ENCODE measurements around the gene EXOSC5.
"Not testable (repeated sequence)": the region's sequence is repeated elsewhere in the genome, so short reads cannot be mapped to it uniquely, and the experiment has no call there.

Gene EXOSC5

DNA sequence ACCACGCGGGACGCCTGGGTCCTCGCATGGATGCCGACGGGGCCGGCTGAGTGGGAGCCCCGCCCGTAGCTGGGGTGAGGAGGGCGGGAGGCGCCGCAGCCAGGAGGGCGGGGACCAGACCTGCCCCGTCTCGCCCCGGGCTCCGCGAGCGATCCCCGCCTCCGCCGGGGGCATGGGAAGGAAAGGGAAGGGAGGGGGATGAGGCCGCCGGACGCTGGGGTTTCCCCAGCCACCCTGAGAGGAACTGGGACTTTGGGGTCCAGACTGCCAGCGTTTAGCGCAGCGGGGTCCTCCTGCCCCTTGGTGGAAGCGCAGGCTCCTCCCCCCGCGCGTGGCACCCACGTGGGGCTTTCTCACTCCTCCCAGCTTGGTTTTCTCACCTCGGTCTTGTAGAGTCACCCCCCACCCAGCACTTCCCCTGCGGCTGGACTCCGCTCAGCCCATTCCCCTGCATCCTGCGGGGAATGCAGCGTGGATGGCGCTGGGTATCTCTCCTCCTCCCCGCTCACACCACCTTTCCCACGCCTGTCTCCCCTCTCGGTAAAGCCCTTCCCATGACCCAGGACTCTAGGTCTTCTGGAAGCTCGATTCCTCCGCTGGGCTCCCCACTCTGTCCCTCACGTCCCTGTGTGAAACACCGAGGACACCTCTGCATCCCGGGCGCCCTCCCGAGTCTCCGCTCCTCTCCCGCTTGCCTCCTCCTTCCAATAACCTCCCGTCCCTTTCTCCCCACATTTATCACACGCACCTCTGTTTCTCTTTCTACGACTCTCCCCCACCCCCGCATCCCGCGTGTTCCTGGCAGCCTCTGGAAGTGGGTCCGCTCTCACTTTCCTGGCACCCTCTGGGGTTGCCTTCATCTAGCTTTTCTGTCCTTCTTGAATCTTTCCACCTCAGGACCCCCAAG lies 45.6 kb downstream of the EXOSC5 start:
- DNase-seq (ENCODE audit: low read depth in 2 of 2, low spot score in 1 of 2), result peak; percentile 56 to 68

DNA sequence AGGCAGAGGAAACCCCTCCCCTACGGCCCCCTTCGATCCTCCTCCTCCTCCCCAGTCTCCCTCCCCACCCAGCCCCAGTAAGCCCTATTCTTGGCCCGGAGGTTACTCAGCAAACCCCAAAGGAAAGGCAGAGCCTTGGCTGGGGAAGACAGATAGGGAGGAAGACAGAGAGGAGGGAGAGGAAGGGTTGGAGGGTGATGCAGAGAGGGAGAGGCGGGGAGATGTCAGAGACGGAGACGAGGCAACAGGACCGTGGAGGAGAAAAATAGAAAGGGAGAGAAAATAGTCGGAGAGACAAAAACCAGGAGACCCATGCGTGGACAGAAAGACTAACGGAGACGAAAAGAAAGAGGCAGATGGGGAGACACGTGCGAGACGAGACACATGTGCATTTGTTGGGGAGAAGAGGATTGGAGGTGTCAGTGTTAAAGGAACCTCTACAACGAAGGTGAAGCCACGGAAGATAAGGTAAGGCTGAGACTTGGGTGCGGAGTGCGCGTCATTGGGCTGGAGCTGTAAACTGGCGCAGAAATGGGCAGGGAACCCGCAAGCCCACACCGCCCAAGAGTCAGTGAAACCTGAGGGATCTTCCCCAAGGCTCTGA lies 46.3 kb downstream of the EXOSC5 start:
- no peak for DNase-seq (ENCODE audit: low read depth in 2 of 2, low spot score in 1 of 2)

DNA sequence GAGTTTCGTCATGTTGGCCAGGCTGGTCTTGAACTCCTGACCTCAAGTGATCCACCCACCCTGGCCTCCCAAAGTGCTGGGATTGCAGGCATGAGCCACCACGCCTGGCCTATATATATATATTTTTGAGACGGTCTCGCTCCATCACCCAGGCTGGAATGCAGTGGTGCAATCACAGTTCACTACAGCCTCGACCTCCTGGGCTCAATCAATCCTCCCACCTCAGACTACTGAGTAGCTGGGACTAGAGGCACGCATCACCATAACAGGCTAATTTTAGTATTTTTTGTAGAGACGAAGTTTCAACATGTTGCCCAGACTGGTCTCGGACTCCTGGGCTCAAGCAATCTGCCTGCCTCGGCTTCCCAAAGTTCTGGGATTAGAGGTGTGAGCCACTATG lies 50.2 kb downstream of the EXOSC5 start:
- DNase-seq (ENCODE audit: low read depth in 2 of 2, low spot score in 1 of 2), result not testable (repeated sequence)

DNA sequence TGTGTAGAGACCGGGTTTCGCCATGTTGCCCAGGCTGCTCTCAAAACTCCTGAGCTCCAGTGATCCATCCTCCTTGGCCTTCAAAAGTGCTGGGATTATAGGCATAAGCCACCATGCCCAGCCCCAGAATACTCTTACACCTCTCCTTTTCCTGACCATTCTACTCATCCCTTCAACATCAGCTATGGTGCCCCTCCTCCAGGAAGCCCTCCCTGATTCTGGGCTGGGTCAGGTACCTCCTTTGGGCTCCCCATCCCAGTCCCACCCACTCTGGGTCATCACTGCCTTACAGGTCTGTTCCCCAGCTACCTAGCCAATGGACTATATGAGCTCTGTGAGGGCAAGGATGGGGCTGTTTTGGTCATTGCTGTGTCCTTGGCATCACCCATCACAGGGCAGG lies 53.0 kb downstream of the EXOSC5 start:
- no peak for DNase-seq (ENCODE audit: low read depth in 2 of 2, low spot score in 1 of 2)

DNA sequence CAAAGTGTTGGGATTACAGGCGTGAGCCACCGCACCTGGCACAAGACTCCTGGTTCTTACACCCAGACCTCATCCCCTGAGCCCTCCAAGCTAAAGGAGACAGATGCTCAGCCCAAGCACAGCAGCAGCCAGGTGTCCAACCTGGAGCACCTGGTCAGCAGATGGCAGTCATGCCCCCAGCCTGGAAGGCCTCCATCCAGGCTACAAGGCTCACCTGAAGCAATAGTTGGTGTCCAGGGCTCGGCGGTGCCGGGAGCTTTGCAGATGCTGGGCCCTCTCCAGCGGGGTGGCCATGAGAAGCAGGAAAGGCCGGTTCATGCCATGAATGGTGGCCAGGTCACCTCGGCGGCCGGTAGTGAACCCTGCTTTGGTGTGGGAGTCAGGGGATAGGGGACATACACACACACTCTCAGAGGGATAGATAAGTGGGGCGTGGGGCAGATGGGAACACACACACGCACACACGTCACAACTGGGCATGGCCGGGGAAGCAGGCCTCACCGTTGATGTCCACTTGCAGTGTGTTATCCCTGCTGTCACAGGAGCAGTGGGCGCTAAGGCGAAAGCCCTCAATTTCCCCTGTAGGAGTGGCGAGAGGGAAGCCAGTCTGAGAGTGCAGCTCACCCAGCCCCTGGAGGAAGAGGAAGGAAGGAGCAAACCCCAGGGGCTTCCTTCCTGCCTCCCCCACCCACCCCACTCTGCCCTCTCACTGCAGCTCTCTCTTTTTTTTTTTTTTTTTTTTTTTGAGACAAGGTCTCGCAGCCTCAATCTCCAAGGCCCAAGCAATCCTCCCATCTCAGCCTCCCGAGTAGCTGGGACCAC lies 55.3 kb downstream of the EXOSC5 start:
- no peak for DNase-seq (ENCODE audit: low read depth in 2 of 2, low spot score in 1 of 2)

DNA sequence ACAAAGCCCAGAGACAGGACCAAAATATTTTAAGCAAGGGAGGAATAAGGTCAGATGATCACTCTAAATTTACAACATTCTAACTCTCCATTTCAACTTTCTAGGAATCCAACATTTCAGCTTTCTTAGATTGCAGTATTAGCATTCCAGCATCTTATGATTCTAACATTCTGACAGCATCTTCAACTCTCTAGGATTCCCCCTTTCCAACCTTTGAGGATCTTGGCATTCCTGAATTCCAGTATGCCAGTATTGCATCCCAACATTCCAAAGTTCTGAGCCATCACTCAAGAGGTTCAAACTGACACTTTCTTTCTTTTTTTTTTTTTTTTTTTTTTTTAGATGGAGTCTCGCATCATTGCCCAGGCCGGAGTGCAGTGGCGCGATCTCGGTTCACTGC lies 57.2 kb downstream of the EXOSC5 start:
- no peak for DNase-seq (ENCODE audit: low read depth in 2 of 2, low spot score in 1 of 2)
